NCI-H345 (cell line): ENCODE data around the gene STOX1.
"Not testable (repeated sequence)": the region's sequence is repeated elsewhere in the genome, so short reads cannot be mapped to it uniquely, and the experiment has no call there.

ENCODE experiments used
- DNase-seq: peaks from one replicate; lab custom pipeline; 2025; lab: John Stamatoyannopoulos, UW

The STOX1 gene

GRCh38 chr10:68826764-68827591 is at the start of gene STOX1:
Gene STOX1 (plus strand): TSS chr10:68827531. CDS start chr10:68827624, 93 bp downstream.
- peak; percentile 40 for DNase-seq

GRCh38 chr10:68781613-68782574 is 45.4 kb upstream of the STOX1 start:
- DNase-seq: no peak

- DNase-seq: no peak
These were observed 42.9 kb upstream of the STOX1 start for GRCh38 chr10:68784476-68784875.

DNA sequence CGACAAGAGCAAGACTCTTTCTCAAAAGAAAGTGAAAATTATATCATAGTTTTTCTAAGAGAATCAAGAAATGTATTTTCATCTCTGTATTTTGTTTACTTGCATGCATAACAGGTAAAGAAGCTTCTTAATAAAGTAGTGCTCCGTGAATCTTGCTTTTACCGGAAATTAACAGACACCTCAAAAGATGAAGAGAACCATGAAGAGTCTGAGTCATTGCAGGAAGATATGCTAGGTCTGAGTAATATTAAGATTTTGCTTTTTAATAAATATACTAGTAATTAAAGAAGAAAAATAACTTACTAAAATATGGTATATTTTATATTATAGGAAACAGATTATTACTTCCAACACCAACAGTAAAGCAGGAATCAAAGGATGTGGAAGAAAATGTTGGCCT is 39.5 kb upstream of the STOX1 start:
- DNase-seq: no peak

GRCh38 chr10:68790476-68790875 is 36.9 kb upstream of the STOX1 start:
- DNase-seq: no peak

DNA sequence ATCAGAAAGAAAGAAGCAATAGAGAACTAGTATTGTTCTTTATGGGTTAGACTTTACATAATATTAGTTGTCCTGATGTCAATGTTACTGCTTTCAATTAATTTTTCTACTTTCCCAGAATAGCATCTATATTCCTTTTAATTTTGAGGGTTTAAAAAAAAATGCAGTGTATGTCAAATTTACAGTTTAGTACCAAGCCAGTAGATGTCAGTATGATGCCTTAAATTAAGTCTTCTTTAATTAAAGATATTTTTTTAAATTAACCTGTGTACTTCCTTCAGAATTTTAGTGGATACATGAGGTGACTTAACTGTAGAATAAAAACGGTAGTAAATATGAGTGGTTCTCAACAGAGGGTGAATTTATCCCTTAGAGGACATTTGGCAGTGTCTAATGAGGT is 35.2 kb upstream of the STOX1 start:
- no peak for DNase-seq

GRCh38 chr10:68795886-68796532 is 31.3 kb upstream of the STOX1 start:
- no peak for DNase-seq

DNA sequence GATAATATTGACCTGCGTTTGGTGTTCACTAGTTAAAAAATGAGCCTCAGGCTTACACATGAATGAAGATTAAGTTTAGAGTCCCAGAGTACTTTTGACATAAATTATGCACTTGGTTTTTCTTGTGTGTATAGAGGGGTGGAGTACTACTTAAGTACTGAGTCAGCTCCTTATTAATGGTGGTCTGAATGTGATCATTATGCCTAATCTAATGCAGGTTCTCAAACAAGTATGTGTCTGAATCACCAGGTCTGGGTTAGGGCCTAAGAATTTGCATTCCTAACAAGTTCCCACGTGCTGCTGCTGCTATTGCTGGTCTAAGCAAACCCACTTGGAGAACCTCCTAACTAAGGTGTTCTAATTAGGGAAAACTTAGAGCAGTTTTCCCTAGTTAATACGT is 30.7 kb upstream of the STOX1 start:
- DNase-seq: no peak

- DNase-seq: no peak
These were observed 27.1 kb upstream of the STOX1 start for GRCh38 chr10:68800211-68800610.

DNA sequence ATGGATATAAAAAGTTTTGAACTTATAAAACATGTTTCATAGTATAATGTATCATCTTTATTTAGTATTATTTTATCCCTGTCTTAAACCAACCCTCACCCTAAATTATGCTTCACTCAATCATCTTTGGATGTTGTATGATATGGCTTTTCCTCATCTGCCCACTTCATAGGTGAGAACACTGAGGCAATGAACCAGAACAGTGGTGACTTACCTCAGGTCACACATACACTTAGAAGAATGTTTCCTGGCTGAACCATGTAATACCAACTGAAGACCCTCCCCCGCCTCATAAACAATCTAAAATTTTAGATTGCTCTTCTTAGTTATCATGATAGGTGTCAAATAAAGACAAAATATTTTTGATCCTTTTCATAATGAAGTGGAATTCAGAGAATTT is 22.6 kb upstream of the STOX1 start:
- no peak for DNase-seq

DNA sequence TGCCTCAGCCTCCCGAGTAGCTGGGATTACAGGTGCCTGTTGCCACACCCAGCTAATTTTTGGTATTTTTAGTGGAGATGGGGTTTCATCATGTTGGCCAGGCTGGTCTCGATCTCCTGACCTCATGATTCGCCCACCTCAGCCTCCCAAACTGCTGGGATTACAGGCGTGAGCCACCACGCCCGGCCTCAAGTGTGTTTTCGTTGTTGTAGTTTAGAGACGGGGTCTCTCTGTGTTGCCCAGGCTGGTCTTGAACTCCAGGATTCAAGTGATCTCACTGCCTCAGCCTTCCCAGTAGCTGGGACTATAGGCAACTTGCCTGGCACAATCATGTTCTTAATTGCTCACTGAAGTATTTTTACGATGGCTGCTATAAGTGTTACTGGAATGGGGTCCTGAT is 16.5 kb upstream of the STOX1 start:
- DNase-seq: not testable (repeated sequence)

DNA sequence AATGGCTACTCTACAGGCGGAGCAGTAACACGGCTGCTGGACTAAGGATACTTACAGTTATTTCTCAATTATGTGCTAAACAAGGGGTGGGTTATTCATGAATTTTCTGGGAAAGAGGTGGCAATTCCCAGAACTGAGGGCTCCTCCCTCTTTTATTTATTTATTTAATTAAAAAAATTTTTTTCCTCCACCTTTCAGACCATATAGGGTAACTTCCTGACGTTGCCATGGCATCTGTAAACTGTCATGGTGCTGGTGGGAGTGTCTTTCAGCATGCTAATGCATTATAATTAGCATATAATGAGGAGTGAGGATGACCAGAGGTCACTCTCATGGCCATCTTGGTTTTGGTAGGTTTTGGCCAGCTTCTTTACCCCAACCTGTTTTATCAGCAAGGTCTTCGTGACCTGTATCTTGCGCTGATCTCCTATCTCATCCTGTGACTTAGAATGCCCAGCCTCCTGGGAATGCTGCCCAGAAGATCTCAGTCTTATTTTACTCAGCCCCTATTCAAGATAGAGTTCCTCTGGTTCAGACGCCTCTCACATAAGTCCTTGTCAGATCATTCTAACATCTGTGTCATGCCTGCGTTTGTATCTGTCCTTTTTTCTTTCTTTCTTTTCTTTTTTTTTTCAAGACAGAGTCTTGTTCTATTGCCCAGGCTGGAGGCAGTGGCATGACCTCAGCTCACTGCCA is 15.9 kb upstream of the STOX1 start:
- no peak for DNase-seq

- DNase-seq: no peak
These were observed 14.9 kb upstream of the STOX1 start for GRCh38 chr10:68812420-68812819.

DNA sequence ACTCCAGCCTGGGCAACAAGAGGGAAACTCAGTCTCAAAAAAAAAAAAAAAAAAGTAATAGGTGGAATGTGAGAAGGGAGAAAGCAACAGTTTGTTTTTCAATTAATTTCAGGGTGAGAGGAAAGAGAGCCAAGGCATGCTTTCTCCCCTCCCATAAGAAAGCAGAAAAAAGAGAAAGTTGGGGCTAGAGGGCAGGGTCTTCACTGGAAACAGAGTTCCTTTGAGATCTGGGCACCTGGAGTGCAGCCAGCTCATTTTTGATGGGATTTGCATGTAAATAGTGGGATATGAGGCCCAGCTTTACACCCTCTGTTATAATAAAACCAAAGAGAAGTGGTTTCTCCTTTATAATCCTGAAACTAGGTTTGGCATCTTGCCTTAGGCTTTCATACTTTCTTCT is 13.8 kb upstream of the STOX1 start:
- no peak for DNase-seq

DNA sequence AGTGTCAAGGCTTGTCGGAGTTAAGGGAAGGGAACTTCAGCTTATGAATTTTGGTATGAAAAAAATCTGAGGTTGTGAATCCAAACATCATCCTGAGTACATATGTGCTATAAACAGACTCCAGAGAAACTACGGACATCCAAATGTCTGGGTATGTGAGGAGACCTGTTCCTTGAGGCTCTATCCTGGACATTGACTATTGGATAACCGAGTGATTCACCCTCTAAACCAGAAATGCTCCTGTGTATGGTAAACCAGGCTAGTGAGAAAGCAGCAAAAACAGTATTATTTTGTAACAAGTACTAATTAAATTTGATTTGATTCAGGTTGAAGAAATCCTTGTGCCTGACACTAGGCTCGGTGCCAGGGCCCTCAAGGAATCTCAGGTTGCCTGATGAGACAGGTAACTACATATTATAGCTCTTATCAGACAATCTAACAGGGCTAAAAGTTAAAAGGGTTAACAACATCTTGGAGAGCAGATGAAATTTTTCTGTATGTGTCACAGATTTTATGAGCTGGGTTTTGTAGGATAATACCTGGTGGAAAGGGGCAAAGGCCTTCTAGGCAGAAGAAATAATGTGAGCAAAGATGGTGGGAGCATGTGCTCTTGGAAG is 10.4 kb upstream of the STOX1 start:
- no peak for DNase-seq

GRCh38 chr10:68820359-68820758 is 7.0 kb upstream of the STOX1 start:
- DNase-seq: not testable (repeated sequence)

GRCh38 chr10:68822626-68823025 is 4.7 kb upstream of the STOX1 start:
- not testable (repeated sequence) for DNase-seq

DNA sequence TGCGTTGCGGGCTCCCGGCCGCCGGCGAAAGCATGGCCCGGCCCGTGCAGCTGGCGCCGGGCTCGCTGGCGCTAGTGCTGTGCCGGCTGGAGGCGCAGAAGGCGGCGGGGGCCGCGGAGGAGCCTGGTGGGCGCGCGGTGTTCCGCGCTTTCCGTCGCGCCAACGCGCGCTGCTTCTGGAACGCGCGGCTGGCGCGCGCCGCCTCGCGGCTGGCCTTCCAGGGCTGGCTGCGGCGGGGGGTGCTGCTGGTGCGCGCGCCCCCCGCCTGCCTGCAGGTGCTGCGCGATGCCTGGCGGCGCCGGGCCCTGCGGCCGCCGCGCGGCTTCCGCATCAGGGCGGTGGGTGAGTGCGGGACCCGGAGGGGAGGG is 245 bp downstream of the STOX1 start:
- DNase-seq: not testable (repeated sequence)

DNA sequence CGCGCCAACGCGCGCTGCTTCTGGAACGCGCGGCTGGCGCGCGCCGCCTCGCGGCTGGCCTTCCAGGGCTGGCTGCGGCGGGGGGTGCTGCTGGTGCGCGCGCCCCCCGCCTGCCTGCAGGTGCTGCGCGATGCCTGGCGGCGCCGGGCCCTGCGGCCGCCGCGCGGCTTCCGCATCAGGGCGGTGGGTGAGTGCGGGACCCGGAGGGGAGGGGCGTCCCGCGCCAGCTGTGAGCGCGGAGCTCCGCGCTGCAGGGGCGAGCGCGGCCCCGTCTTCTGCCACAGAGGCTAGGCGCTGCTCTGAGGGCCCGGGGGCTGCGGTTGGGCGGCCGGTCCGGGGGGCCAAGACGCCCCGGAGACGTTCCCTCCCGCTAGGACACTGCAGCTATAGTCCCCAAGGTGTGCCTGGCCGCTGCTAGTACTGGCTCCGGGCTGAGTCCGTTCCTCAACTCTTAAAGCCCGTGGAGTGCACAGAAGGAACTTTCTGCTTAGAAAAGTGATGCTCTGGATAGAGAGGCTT is 811 bp downstream of the STOX1 start:
- DNase-seq: not testable (repeated sequence)

DNA sequence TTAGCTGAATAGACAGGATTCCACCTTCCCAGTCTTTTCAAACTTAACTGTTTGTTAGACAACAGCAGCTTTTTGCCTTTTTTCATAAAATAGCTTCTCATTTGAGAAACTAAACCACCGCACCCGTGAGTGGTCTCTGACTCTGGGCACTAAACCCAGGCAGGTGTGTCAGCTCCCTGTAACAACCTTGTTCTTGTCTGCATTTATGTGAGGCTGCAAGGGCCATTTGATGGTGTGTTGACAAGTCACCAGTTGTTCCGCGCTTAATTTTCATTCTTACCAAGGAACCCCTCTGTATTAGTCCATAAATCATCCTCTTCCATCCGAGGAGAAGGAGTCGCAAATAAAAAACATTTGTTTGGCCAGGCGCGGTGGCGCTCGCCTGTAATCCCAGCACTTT is 1.5 kb downstream of the STOX1 start:
- no peak for DNase-seq

GRCh38 chr10:68829521-68829920 is 2.2 kb downstream of the STOX1 start:
- no peak for DNase-seq
